ENCODE data around the gene SSTR1. TPM values are rescaled to one million over a fixed set of nuclear protein-coding genes. Genes with fewer than 3 reads are reported as not detected.

The SSTR1 gene
- total and polyA plus RNA-seq, 12 donors = 0.22 to 1.8 (median 0.57) TPM

- peaks cover 0 to 15% (median 0%) of the 10 kb centered on the region in 9 donors for H3K4me1 ChIP-seq
- H3K9me3 ChIP-seq = peaks cover 0 to 20% (median 0%) of the 10 kb centered on the region in 11 donors
- TF ChIP-seq CTCF (IDR thresholded peaks at IDR 0.05) = peak in 8 of 9 donors; percentile 19 to 67 (median 44)
- intact Hi-C loops (cut with DNase I) = loop anchor here in 5 of 10 donors (2.0 to 10.0 kb wide), 7 partner anchors 34 to 748 kb away; no protein-coding TSS in a partner anchor
- DNase-seq (peak in 1 of 2 donors; percentile 26), ATAC-seq (peak in 1 of 8 donors; percentile 73)
- peak overlapping the region; percentile 59 to 100 (median 97) for H3K27ac ChIP-seq
- peak overlapping the region in 9 of 10 donors; percentile 61 to 89 (median 72) for H3K4me3 ChIP-seq
- H3K27me3 ChIP-seq = peaks cover 0 to 40% (median 14%) of the 10 kb centered on the region in 7 donors
- 19 to 21% methylated on average over 5 of the region's 5 CpGs for WGBS, 2 donors
- H3K36me3 ChIP-seq = no peaks in the 10 kb centered on the region
Measured at GRCh38 chr14:38256533-38256840, 48.8 kb downstream of the SSTR1 start.

- Histone ChIP-seq H3K4me1 (peaks cover 0 to 15% (median 0%) of the 10 kb centered on the region in 9 donors), H3K4me3 (peak overlapping the region in 1 of 10 donors; percentile 89), H3K36me3 (no peaks in the 10 kb centered on the region), H3K9me3 (peaks cover 0 to 30% (median 8%) of the 10 kb centered on the region in 11 donors), H3K27me3 (peaks cover 0 to 40% (median 14%) of the 10 kb centered on the region in 7 donors), H3K27ac (peak overlapping the region; percentile 59 to 100 (median 97))
- ATAC-seq (no peak), DNase-seq (no peak)
- TF ChIP-seq CTCF (IDR thresholded peaks at IDR 0.05) = no peak
- intact Hi-C loops (cut with DNase I) = loop anchor here in 5 of 10 donors (2.0 to 10.0 kb wide), 7 partner anchors 33 to 747 kb away; no protein-coding TSS in a partner anchor
- 65 to 76% methylated on average over 2 of the region's 2 CpGs for WGBS, 2 donors
Measured at GRCh38 chr14:38257507-38257906, 49.8 kb downstream of the SSTR1 start.

GRCh38 chr14:38261620-38262019 is 53.9 kb downstream of the SSTR1 start:
- no peak for TF ChIP-seq CTCF (IDR thresholded peaks at IDR 0.05)
- H3K4me3 ChIP-seq = no peak overlapping the region
- peaks cover 0 to 66% (median 16%) of the 10 kb centered on the region in 11 donors for H3K9me3 ChIP-seq
- intact Hi-C loops (cut with DNase I) = no loop called here
- ATAC-seq (no peak), DNase-seq (no peak)
- peaks cover 0 to 13% (median 0%) of the 10 kb centered on the region in 9 donors for H3K4me1 ChIP-seq
- no peaks in the 10 kb centered on the region for H3K36me3 ChIP-seq
- peaks cover 0 to 3% (median 0%) of the 10 kb centered on the region in 7 donors for H3K27me3 ChIP-seq
- no peak overlapping the region for H3K27ac ChIP-seq
- WGBS, 2 donors = 91 to 98% methylated on average over 1 of the region's 1 CpG

Other genes starting within 250 kb of the SSTR1 start
- gene CLEC14A, start 48.2 kb downstream of the SSTR1 start, total RNA-seq = 10 to 100 TPM; 26.6 to 45.9 (median 37.1) TPM
- 10 to 100 TPM; 18.4 to 71.8 TPM for gene CLEC14A, start 48.2 kb downstream of the SSTR1 start, polyA plus RNA-seq